Neural cell (in vitro differentiated cells): ENCODE measurements around the gene PRPF4. TPM values are rescaled to one million over a fixed set of nuclear protein-coding genes. Genes with fewer than 3 reads are reported as not detected.

ENCODE experiments used
- H2AFZ ChIP-seq: fragments of 200-600, 300-800 bp; sonication (generic), shearing (Covaris generic); 2 replicates; pipeline ENCODE4 v1.6.0; 2014; ENCODE audit warnings: low read depth, mild to moderate bottlenecking, antibody characterized with exemption, low read length, moderate library complexity
- H3F3A ChIP-seq: fragments of 200-600 bp; shearing (Covaris generic); 2 replicates; pipeline ENCODE4 v1.6.1; 2016; ENCODE audit warnings: mild to moderate bottlenecking, moderate library complexity, mixed read lengths, antibody characterized with exemption, low read length; ENCODE audit not compliant: insufficient read depth, poor library complexity, severe bottlenecking
- H3K27ac ChIP-seq: fragments of 200-600, 300-800 bp; sonication (generic), shearing (Covaris generic); 2 replicates; pipeline ENCODE4 v1.5.1; 2014; ENCODE audit warnings: mild to moderate bottlenecking, low read length, moderate library complexity
- H3K27me3 ChIP-seq: fragments of 300-800, 200-600 bp; sonication (generic), shearing (Covaris generic); 2 replicates; pipeline ENCODE4 v1.6.0; 2014; ENCODE audit warnings: mild to moderate bottlenecking, low read depth, low read length, moderate library complexity; ENCODE audit not compliant: insufficient read depth
- H3K36me3 ChIP-seq: fragments of 300-800, 200-600 bp; sonication (generic), shearing (Covaris generic); 2 replicates; pipeline ENCODE4 v1.5.1; 2014; ENCODE audit warnings: mild to moderate bottlenecking, antibody characterized with exemption, low read length, moderate library complexity; ENCODE audit not compliant: insufficient read depth
- H3K4me2 ChIP-seq: fragments of 300-800, 200-600 bp; sonication (generic), shearing (Covaris generic); 2 replicates; pipeline ENCODE4 v1.6.0; 2014; ENCODE audit warnings: mild to moderate bottlenecking, low read length
- H3K4me3 ChIP-seq: fragments of 300-800, 200-600 bp; sonication (generic), shearing (Covaris generic); 2 replicates; pipeline ENCODE4 v1.5.1; 2014; ENCODE audit warnings: mild to moderate bottlenecking, low read length, moderate library complexity
- H3K79me2 ChIP-seq: fragments of 200-600 bp; shearing (Covaris generic); replicated peaks from 2 replicates; pipeline ENCODE4 v1.6.0; 2014; ENCODE audit warnings: mild to moderate bottlenecking, low read length, moderate library complexity; ENCODE audit not compliant: insufficient read depth
- H3K9ac ChIP-seq: fragments of 300-800, 200-600 bp; sonication (generic), shearing (Covaris generic); 2 replicates; pipeline ENCODE4 v1.6.1; 2016; ENCODE audit warnings: mild to moderate bottlenecking, low read length, mixed read lengths
- H3K9me2 ChIP-seq: fragments of 200-600 bp; shearing (Covaris generic); 2 replicates; pipeline ENCODE4 v1.6.1; 2016; ENCODE audit warnings: mild to moderate bottlenecking, low read length, mixed read lengths; ENCODE audit not compliant: insufficient read depth
- H3K9me3 ChIP-seq: fragments of 200-600, 300-800 bp; sonication (generic), shearing (Covaris generic); 2 replicates; pipeline ENCODE4 v1.6.1; 2016; ENCODE audit warnings: mild to moderate bottlenecking, mixed run types, low read length, moderate library complexity, mixed read lengths
- H4K20me1 ChIP-seq: fragments of 200-600 bp; shearing (Covaris generic); 2 replicates; pipeline ENCODE4 v1.6.1; 2016; ENCODE audit warnings: mild to moderate bottlenecking, mixed run types; ENCODE audit not compliant: insufficient read depth
- CTCF ChIP-seq: fragments of 450-650 bp; IDR thresholded peaks from 2 replicates; pipeline ENCODE4 v1.5.1; 2014; ENCODE audit warnings: antibody characterized with exemption, mild to moderate bottlenecking, moderate library complexity; ENCODE audit not compliant: poor library complexity, severe bottlenecking
- EZH2 ChIP-seq: fragments of 200-600, 300-800 bp; shearing (Covaris generic), sonication (generic); IDR thresholded peaks from 2 replicates; pipeline ENCODE4 v1.6.1; 2014; ENCODE audit warnings: antibody characterized with exemption, low read length, borderline replicate concordance, mild to moderate bottlenecking; ENCODE audit not compliant: insufficient read depth, poor library complexity, severe bottlenecking
- polyA plus RNA-seq: library from polyadenylated mRNA; depleted of rRNA; stranded (reverse); fragments of >200 nt; gene quantifications from 2 replicates; pipeline ENCODE4 v1.2.3, GENCODE V29; 2014

PRPF4 gene
- polyA plus RNA-seq, 1 donor from 2014 or later, result 27.4 TPM

- H3K4me3 ChIP-seq, result no peak overlapping the region
- H3F3A ChIP-seq, result no peaks in the 10 kb centered on the region
- no peaks in the 10 kb centered on the region for H3K9me2 ChIP-seq
- H3K9ac ChIP-seq, result no peak overlapping the region
- H3K79me2 ChIP-seq, result no peaks in the 10 kb centered on the region
- TF ChIP-seq CTCF (no peak), EZH2 (no peak)
- H3K27me3 ChIP-seq, result no peaks in the 10 kb centered on the region
- no peak overlapping the region for H3K27ac ChIP-seq
- H3K4me2 ChIP-seq, result no peak overlapping the region
- no peaks in the 10 kb centered on the region for H4K20me1 ChIP-seq
- no peak overlapping the region for H2AFZ ChIP-seq
- H3K36me3 ChIP-seq, result no peaks in the 10 kb centered on the region
- no peaks in the 10 kb centered on the region for H3K9me3 ChIP-seq
These were observed 66.4 kb downstream of the PRPF4 start for GRCh38 chr9:113341712-113342410.

Other genes with a start within 250 kb of the PRPF4 start
- gene ZFP37, start 218.9 kb upstream of the PRPF4 start, polyA plus RNA-seq, result 28.2 and 35.4 TPM in 2 replicates
- gene SLC31A2, start 124.7 kb upstream of the PRPF4 start, polyA plus RNA-seq, result 4.1 and 8.4 TPM in 2 replicates
- 11.2 and 12.1 TPM in 2 replicates for gene FKBP15, start 54.4 kb upstream of the PRPF4 start, polyA plus RNA-seq
- 7.0 and 7.4 TPM in 2 replicates for gene SLC31A1, start 54.1 kb upstream of the PRPF4 start, polyA plus RNA-seq
- 64.8 and 88.0 TPM in 2 replicates for gene CDC26, start 86 bp upstream of the PRPF4 start, polyA plus RNA-seq
- gene RNF183, start 27.7 kb downstream of the PRPF4 start, polyA plus RNA-seq, result not detected in 2 replicates
- 0.59 and 0.84 TPM in 2 replicates for gene WDR31, start 64.6 kb downstream of the PRPF4 start, polyA plus RNA-seq
- gene BSPRY, start 73.9 kb downstream of the PRPF4 start, polyA plus RNA-seq, result not detected in 2 replicates
- 31.2 and 31.7 TPM in 2 replicates for gene HDHD3, start 101.3 kb downstream of the PRPF4 start, polyA plus RNA-seq
- 42.9 and 65.1 TPM in 2 replicates for gene ALAD, start 125.6 kb downstream of the PRPF4 start, polyA plus RNA-seq
- gene POLE3, start 135.0 kb downstream of the PRPF4 start, polyA plus RNA-seq, result 99.8 and 119 TPM in 2 replicates
- 0.33 TPM in 1 of 2 replicates, not detected in the other for gene C9orf43, start 135.1 kb downstream of the PRPF4 start, polyA plus RNA-seq
- gene RGS3, start 188.1 kb downstream of the PRPF4 start, polyA plus RNA-seq, result 25.3 and 36.4 TPM in 2 replicates